Measurements from ENCODE around the gene CDC42EP4.

DNA sequence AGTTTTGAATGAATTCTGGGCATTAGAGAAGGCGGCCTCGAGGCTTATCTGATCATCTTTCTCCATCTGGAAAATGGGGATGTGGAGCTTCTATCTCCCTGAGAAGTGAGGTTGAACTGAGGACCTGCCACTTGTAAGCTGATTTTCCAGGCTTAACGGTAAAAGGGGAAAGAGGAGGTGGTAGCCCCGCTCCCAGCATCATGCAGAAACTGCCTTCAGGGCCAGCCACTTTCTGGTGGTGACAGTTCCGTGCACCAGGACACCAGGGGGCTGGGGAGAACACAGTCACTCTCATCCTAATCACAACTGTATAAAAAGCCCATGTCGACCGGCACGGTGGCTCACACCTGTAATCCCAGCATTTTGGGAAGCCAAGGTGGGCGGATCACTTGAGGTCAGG, 29.2 kb downstream of the CDC42EP4 start:
- TF ChIP-seq BACH2 (CRISPR knock-in tag; IDR thresholded peaks at IDR 0.05; ENCODE audit: borderline replicate concordance) (no peak), TOX (CRISPR knock-in tag; IDR thresholded peaks at IDR 0.05; ENCODE audit: borderline replicate concordance) (no peak), ZC3H10 (CRISPR knock-in tag; IDR thresholded peaks at IDR 0.05) (no peak), PPARA (CRISPR knock-in tag; IDR thresholded peaks at IDR 0.05; ENCODE audit: borderline replicate concordance) (no peak), ZFP30 (CRISPR knock-in tag; IDR thresholded peaks at IDR 0.05) (no peak), RARB (CRISPR knock-in tag; IDR thresholded peaks at IDR 0.05) (no peak), ARNTL (CRISPR knock-in tag; IDR thresholded peaks at IDR 0.05; ENCODE audit: borderline replicate concordance, low read depth) (no peak), ISL1 (CRISPR knock-in tag; IDR thresholded peaks at IDR 0.05) (no peak), OSR1 (CRISPR knock-in tag; IDR thresholded peaks at IDR 0.05) (no peak), ZNF8 (CRISPR knock-in tag; IDR thresholded peaks at IDR 0.05) (no peak), GLIS3 (CRISPR knock-in tag; IDR thresholded peaks at IDR 0.05) (no peak)
- TF ChIP-seq, protein P1, sequence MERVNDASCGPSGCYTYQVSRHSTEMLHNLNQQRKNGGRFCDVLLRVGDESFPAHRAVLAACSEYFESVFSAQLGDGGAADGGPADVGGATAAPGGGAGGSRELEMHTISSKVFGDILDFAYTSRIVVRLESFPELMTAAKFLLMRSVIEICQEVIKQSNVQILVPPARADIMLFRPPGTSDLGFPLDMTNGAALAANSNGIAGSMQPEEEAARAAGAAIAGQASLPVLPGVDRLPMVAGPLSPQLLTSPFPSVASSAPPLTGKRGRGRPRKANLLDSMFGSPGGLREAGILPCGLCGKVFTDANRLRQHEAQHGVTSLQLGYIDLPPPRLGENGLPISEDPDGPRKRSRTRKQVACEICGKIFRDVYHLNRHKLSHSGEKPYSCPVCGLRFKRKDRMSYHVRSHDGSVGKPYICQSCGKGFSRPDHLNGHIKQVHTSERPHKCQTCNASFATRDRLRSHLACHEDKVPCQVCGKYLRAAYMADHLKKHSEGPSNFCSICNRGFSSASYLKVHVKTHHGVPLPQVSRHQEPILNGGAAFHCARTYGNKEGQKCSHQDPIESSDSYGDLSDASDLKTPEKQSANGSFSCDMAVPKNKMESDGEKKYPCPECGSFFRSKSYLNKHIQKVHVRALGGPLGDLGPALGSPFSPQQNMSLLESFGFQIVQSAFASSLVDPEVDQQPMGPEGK (CRISPR knock-in tag; IDR thresholded peaks at IDR 0.05; ENCODE audit: borderline replicate concordance): no peak
- TF ChIP-seq, protein P2, sequence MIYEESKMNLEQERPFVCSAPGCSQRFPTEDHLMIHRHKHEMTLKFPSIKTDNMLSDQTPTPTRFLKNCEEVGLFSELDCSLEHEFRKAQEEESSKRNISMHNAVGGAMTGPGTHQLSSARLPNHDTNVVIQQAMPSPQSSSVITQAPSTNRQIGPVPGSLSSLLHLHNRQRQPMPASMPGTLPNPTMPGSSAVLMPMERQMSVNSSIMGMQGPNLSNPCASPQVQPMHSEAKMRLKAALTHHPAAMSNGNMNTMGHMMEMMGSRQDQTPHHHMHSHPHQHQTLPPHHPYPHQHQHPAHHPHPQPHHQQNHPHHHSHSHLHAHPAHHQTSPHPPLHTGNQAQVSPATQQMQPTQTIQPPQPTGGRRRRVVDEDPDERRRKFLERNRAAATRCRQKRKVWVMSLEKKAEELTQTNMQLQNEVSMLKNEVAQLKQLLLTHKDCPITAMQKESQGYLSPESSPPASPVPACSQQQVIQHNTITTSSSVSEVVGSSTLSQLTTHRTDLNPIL (CRISPR knock-in tag; IDR thresholded peaks at IDR 0.05; ENCODE audit: low read depth): no peak
- TF ChIP-seq, protein P3, sequence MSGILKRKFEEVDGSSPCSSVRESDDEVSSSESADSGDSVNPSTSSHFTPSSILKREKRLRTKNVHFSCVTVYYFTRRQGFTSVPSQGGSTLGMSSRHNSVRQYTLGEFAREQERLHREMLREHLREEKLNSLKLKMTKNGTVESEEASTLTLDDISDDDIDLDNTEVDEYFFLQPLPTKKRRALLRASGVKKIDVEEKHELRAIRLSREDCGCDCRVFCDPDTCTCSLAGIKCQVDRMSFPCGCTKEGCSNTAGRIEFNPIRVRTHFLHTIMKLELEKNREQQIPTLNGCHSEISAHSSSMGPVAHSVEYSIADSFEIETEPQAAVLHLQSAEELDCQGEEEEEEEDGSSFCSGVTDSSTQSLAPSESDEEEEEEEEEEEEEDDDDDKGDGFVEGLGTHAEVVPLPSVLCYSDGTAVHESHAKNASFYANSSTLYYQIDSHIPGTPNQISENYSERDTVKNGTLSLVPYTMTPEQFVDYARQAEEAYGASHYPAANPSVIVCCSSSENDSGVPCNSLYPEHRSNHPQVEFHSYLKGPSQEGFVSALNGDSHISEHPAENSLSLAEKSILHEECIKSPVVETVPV (CRISPR knock-in tag; IDR thresholded peaks at IDR 0.05): no peak

All from SK-N-SH treated with all-trans-retinoic acid at 6 μM for 48 hours (cell line).